ENCODE results near the gene SBF2.
"Not testable (repeated sequence)": the region's sequence is repeated elsewhere in the genome, so short reads cannot be mapped to it uniquely, and the experiment has no call there.

Gene SBF2

GRCh38 chr11:10265936-10266335 is 28.1 kb downstream of the SBF2 start:
- no peak for DNase-seq (ENCODE audit: low spot score)

- not testable (repeated sequence) for DNase-seq (ENCODE audit: low spot score)
Measured at GRCh38 chr11:10264716-10265115, 29.3 kb downstream of the SBF2 start.

- DNase-seq (ENCODE audit: low spot score) = no peak
Measured at GRCh38 chr11:10263929-10264328, 30.1 kb downstream of the SBF2 start.

GRCh38 chr11:10261821-10262220 is 32.2 kb downstream of the SBF2 start:
- DNase-seq (ENCODE audit: low spot score) = peak; percentile 21

GRCh38 chr11:10257478-10257877 is 36.5 kb downstream of the SBF2 start:
- no peak for DNase-seq (ENCODE audit: low spot score)

GRCh38 chr11:10255388-10256125 is 38.5 kb downstream of the SBF2 start:
- no peak for DNase-seq (ENCODE audit: low spot score)

GRCh38 chr11:10249448-10250131 is 44.4 kb downstream of the SBF2 start:
- DNase-seq (ENCODE audit: low spot score) = not testable (repeated sequence)

- DNase-seq (ENCODE audit: low spot score) = no peak
Measured at GRCh38 chr11:10247011-10247410, 47.0 kb downstream of the SBF2 start.

- no peak for DNase-seq (ENCODE audit: low spot score)
Measured at GRCh38 chr11:10243896-10244575, 50.0 kb downstream of the SBF2 start.

- no peak for DNase-seq (ENCODE audit: low spot score)
Measured at GRCh38 chr11:10236840-10237239, 57.2 kb downstream of the SBF2 start.

GRCh38 chr11:10233581-10233980 is 60.4 kb downstream of the SBF2 start:
- no peak for DNase-seq (ENCODE audit: low spot score)

GRCh38 chr11:10232756-10233155 is 61.3 kb downstream of the SBF2 start:
- DNase-seq (ENCODE audit: low spot score) = no peak

GRCh38 chr11:10231803-10232202 is 62.2 kb downstream of the SBF2 start:
- DNase-seq (ENCODE audit: low spot score) = not testable (repeated sequence)

- DNase-seq (ENCODE audit: low spot score) = no peak
Measured at GRCh38 chr11:10225553-10225952, 68.5 kb downstream of the SBF2 start.

- no peak for DNase-seq (ENCODE audit: low spot score)
Measured at GRCh38 chr11:10222399-10222798, 71.6 kb downstream of the SBF2 start.

- DNase-seq (ENCODE audit: low spot score) = no peak
Measured at GRCh38 chr11:10221342-10221741, 72.7 kb downstream of the SBF2 start.

- DNase-seq (ENCODE audit: low spot score) = no peak
Measured at GRCh38 chr11:10211470-10211869, 82.5 kb downstream of the SBF2 start.

GRCh38 chr11:10209326-10209725 is 84.7 kb downstream of the SBF2 start:
- DNase-seq (ENCODE audit: low spot score) = no peak

GRCh38 chr11:10208131-10208575 is 85.9 kb downstream of the SBF2 start:
- DNase-seq (ENCODE audit: low spot score) = peak; percentile 61

GRCh38 chr11:10205928-10206327 is 88.1 kb downstream of the SBF2 start:
- DNase-seq (ENCODE audit: low spot score) = no peak

GRCh38 chr11:10204021-10204420 is 90.0 kb downstream of the SBF2 start:
- DNase-seq (ENCODE audit: low spot score) = no peak

GRCh38 chr11:10201343-10201742 is 92.7 kb downstream of the SBF2 start:
- DNase-seq (ENCODE audit: low spot score) = no peak

GRCh38 chr11:10197091-10197490 is 96.9 kb downstream of the SBF2 start:
- DNase-seq (ENCODE audit: low spot score) = no peak
